ENCODE results near the gene CD59.

GRCh38 chr11:33751878-33752277, 15.7 kb upstream of the CD59 start:
- no peak for TF ChIP-seq EEA1 (CRISPR knock-in tag; IDR thresholded peaks at IDR 0.05; ENCODE audit: borderline replicate concordance)
- no peak for TF ChIP-seq FLYWCH1 (CRISPR knock-in tag; IDR thresholded peaks at IDR 0.05)
- TF ChIP-seq UBTF (CRISPR knock-in tag; IDR thresholded peaks at IDR 0.05) = no peak
- no peak for TF ChIP-seq CTCF (CRISPR knock-in tag; IDR thresholded peaks at IDR 0.05)
- no peak for TF ChIP-seq ZNF569 (CRISPR knock-in tag; IDR thresholded peaks at IDR 0.05; ENCODE audit: borderline replicate concordance)
- TF ChIP-seq XRCC5 (optimal IDR thresholded peaks at IDR 0.05; ENCODE audit: low read length) = no peak

Measured in HepG2 (cell line).